Keratinocyte (primary cell): ENCODE results near the gene GRPEL1.

Experiments
- EZH2 ChIP-seq: IDR thresholded peaks from one replicate; pipeline ENCODE4 v1.6.1; 2012; ENCODE audit warnings: inconsistent platforms, mild to moderate bottlenecking, low read length, moderate library complexity
- TF ChIP-seq, protein P1 (sequence below), 3 experiments: IDR thresholded peaks in 1 of 3; conservative IDR thresholded peaks in 1 of 3; optimal IDR thresholded peaks in 1 of 3; 2 replicates in 2 of 3; 3 replicates in 1 of 3; pipeline versions ENCODE3 to v1.5.1; 2011; ENCODE audit warnings: low read length in 3 of 3, mild to moderate bottlenecking in 3 of 3, moderate library complexity in 2 of 3, control low read depth in 1 of 3, inconsistent platforms in 1 of 3; ENCODE audit not compliant: insufficient read depth in 2 of 3; ENCODE audit errors: extremely low read depth in 1 of 3

DNA sequence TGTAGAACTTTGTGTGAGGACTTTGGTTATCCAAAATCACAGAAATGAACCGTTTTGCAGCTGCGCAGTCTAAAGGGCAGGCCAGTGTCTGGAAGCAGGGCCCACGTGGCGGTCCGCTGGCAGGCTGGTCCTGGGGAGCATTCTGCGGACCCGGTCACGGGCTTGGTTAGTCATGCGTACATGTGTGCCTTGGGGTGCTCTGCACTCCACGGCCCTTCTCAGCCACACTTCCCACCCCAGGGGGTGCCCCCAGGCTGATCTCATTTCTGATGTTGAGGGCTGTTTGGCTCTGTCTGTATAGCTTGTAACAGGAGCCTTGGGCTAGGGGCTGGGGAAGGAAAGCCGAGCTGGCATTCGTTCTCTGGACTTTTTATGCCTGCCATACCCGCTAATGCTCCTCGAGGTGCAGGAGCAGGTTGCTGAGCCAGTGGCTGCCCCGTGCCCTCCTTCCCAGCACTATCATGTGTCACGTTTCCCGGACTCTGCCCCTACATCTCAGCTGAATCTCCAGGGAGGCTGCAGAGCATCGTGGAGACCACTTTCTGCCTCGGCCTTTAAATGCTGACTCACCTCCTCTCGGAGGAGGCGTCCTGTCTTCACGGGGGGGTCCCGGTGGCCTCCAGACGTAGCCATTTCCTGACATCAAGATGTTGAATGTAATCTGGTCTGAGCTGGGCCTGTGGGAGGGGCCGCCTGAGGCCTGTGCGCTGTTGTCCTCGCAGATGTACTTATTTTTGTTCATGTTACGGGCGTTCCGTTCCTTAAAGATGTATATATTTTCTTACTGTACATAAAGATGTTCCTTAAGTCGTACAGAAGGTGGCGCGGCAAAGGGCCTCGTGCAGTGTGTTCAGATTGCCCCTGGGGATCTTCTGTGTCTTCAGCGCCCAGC lies 36.1 kb downstream of the GRPEL1 start:
- TF ChIP-seq, protein P1, sequence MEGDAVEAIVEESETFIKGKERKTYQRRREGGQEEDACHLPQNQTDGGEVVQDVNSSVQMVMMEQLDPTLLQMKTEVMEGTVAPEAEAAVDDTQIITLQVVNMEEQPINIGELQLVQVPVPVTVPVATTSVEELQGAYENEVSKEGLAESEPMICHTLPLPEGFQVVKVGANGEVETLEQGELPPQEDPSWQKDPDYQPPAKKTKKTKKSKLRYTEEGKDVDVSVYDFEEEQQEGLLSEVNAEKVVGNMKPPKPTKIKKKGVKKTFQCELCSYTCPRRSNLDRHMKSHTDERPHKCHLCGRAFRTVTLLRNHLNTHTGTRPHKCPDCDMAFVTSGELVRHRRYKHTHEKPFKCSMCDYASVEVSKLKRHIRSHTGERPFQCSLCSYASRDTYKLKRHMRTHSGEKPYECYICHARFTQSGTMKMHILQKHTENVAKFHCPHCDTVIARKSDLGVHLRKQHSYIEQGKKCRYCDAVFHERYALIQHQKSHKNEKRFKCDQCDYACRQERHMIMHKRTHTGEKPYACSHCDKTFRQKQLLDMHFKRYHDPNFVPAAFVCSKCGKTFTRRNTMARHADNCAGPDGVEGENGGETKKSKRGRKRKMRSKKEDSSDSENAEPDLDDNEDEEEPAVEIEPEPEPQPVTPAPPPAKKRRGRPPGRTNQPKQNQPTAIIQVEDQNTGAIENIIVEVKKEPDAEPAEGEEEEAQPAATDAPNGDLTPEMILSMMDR (optimal IDR thresholded peaks at IDR 0.05 in 1 of 3, IDR thresholded peaks at IDR 0.05 in 1 of 3, conservative IDR thresholded peaks at IDR 0.05 in 1 of 3; ENCODE audit: extremely low read depth in 1 of 3, insufficient read depth in 2 of 3, low read length in 3 of 3) = no peak
- no peak for TF ChIP-seq EZH2
